K562 (cell line): ENCODE results near the gene NUP160.

Experiments used
- KLF16 ChIP-seq: IDR thresholded peaks from 2 replicates; pipeline ENCODE4 v1.6.1; 2016; ENCODE audit warnings: antibody characterized with exemption
- SAFB ChIP-seq: fragments of 200-400 bp; formaldehyde crosslinking; IDR thresholded peaks from 2 replicates; pipeline ENCODE4 v1.6.1; 2017; ENCODE audit warnings: low read depth, low read length, borderline replicate concordance

GRCh38 chr11:47843361-47844055 is 4.6 kb downstream of the NUP160 start:
- no peak for TF ChIP-seq SAFB
- TF ChIP-seq KLF16 = no peak
